H1 (cell line): ENCODE results near the gene CAMKMT. TPM values are rescaled to one million over a fixed set of nuclear protein-coding genes. Genes with fewer than 3 reads are reported as not detected.

Experiments used
- CTCF ChIA-PET: fragments of 300-600 bp; sonication (Branson Sonifier 250); formaldehyde crosslinking; loops from one replicate; lab custom pipeline; 2021; ENCODE audit not compliant: partially characterized antibody; lab: Charles Lee
- POLR2A ChIA-PET: fragments of 300-600 bp; sonication (Branson Sonifier 250); formaldehyde crosslinking; loops from one replicate; lab custom pipeline; 2021; ENCODE audit warnings: inconsistent platforms; ENCODE audit not compliant: partially characterized antibody; lab: Charles Lee
- DNase-seq, 2 experiments: peaks; one replicate each; pipeline versions ENCODE4 v3.0.0 to v3.0.0-alpha.2; 2010 to 2022; ENCODE audit warnings: low spot score in 2 of 2, low read depth in 1 of 2, mixed read lengths in 1 of 2
- FAIRE-seq: peaks from 2 replicates; lab custom pipeline; 2011; peaks lifted over from hg19 to GRCh38; lab: Jason Lieb, UNC
- H2AFZ ChIP-seq: 2 replicates; pipeline ENCODE4 v1.8.1; 2012; ENCODE audit warnings: low read length, inconsistent platforms
- H2AK5ac ChIP-seq: 2 replicates; pipeline ENCODE4 v1.6.1; 2013; ENCODE audit warnings: low read depth, low read length
- H2BK120ac ChIP-seq: replicated peaks from 2 replicates; pipeline ENCODE3; 2013; ENCODE audit warnings: low read depth, low read length, inconsistent platforms
- H2BK12ac ChIP-seq: 2 replicates; pipeline ENCODE4 v1.6.1; 2013; ENCODE audit warnings: low read depth, low read length
- H2BK15ac ChIP-seq: 2 replicates; pipeline ENCODE4 v1.6.1; 2013; ENCODE audit warnings: low read length
- H2BK20ac ChIP-seq: 2 replicates; pipeline ENCODE4 v1.6.1; 2013; ENCODE audit warnings: low read length
- H2BK5ac ChIP-seq: 2 replicates; pipeline ENCODE4 v1.6.1; 2013; ENCODE audit warnings: low read depth, low read length
- H3K14ac ChIP-seq: 2 replicates; pipeline ENCODE4 v1.6.1; 2013; ENCODE audit warnings: inconsistent platforms; ENCODE audit not compliant: insufficient read length
- H3K18ac ChIP-seq: 2 replicates; pipeline ENCODE4 v1.6.1; 2013; ENCODE audit warnings: low read length; ENCODE audit errors: extremely low read depth
- H3K23ac ChIP-seq: 2 replicates; pipeline ENCODE4 v1.6.1; 2013; ENCODE audit warnings: inconsistent platforms; ENCODE audit not compliant: insufficient read length
- H3K23me2 ChIP-seq: 2 replicates; pipeline ENCODE4 v1.6.1; 2013; ENCODE audit warnings: low read depth, low read length
- H3K27ac ChIP-seq: 2 replicates; pipeline ENCODE4 v1.6.1; 2011; ENCODE audit warnings: low read depth, low read length, inconsistent platforms
- H3K27me3 ChIP-seq, 4 experiments: replicated peaks in 1 of 4; 1 replicate in 1 of 4; 2 replicates in 3 of 4; pipeline versions ENCODE4 v1.6.1 to v1.8.1; 2011 to 2013; ENCODE audit warnings: low read length in 3 of 4, mild to moderate bottlenecking in 3 of 4, inconsistent platforms in 2 of 4, mixed read lengths in 2 of 4, moderate library complexity in 1 of 4; ENCODE audit not compliant: control insufficient read depth in 3 of 4, insufficient read depth in 3 of 4; ENCODE audit errors: extremely low read depth in 1 of 4
- H3K36me3 ChIP-seq, 4 experiments: 2 replicates each; pipeline versions ENCODE4 v1.6.1 to v1.8.1; 2011 to 2013; ENCODE audit warnings: mild to moderate bottlenecking in 4 of 4, low read length in 3 of 4, moderate library complexity in 2 of 4, control low read depth in 1 of 4, inconsistent platforms in 1 of 4; ENCODE audit not compliant: insufficient read depth in 4 of 4, control insufficient read depth in 2 of 4
- H3K4ac ChIP-seq: replicated peaks from 2 replicates; pipeline ENCODE3; 2013; ENCODE audit warnings: low read length, low read depth, mixed read lengths, inconsistent platforms; ENCODE audit not compliant: insufficient read length
- H3K4me1 ChIP-seq, 4 experiments: replicated peaks in 1 of 4; 1 replicate in 1 of 4; 2 replicates in 3 of 4; pipeline versions ENCODE4 v1.6.1 to v1.8.1; 2011 to 2013; ENCODE audit warnings: low read length in 3 of 4, inconsistent platforms in 2 of 4, mixed read lengths in 1 of 4; ENCODE audit not compliant: insufficient read depth in 4 of 4, control insufficient read depth in 3 of 4
- H3K4me2 ChIP-seq, 2 experiments: 2 replicates each; pipeline versions ENCODE4 v1.6.1 to v1.8.1; 2011 to 2013; ENCODE audit warnings: low read depth in 2 of 2, low read length in 2 of 2, control low read depth in 1 of 2, inconsistent platforms in 1 of 2, mild to moderate bottlenecking in 1 of 2; ENCODE audit not compliant: insufficient read depth in 1 of 2
- H3K4me3 ChIP-seq, 4 experiments: fragments of 200-600, 300-600 bp in 1 of 4; sonication (generic), shearing (Covaris generic), sonication (Bioruptor Twin) in 1 of 4; 2 replicates each; pipeline versions ENCODE4 v1.5.1 to v1.8.1; 2011 to 2016; ENCODE audit warnings: low read length in 4 of 4, low read depth in 3 of 4, control low read depth in 2 of 4, inconsistent platforms in 2 of 4, mild to moderate bottlenecking in 2 of 4, mixed read lengths in 1 of 4, moderate library complexity in 1 of 4; ENCODE audit not compliant: insufficient read depth in 2 of 4; ENCODE audit errors: extremely low read depth in 1 of 4
- H3K56ac ChIP-seq: replicated peaks from 2 replicates; pipeline ENCODE3; 2013; ENCODE audit warnings: low read depth, mild to moderate bottlenecking, mixed read lengths, low read length, inconsistent platforms; ENCODE audit not compliant: insufficient read length
- H3K79me1 ChIP-seq: 2 replicates; pipeline ENCODE4 v1.6.1; 2013; ENCODE audit warnings: low read depth, low read length, control low read depth
- H3K79me2 ChIP-seq, 2 experiments: 2 replicates each; pipeline versions ENCODE4 v1.6.1 to v1.8.1; 2012 to 2013; ENCODE audit warnings: low read length in 2 of 2, mild to moderate bottlenecking in 2 of 2, inconsistent platforms in 1 of 2; ENCODE audit not compliant: insufficient read depth in 2 of 2, control insufficient read depth in 1 of 2
- H3K9ac ChIP-seq, 4 experiments: replicated peaks in 1 of 4; 1 replicate in 1 of 4; 2 replicates in 3 of 4; pipeline versions ENCODE4 v1.6.1 to v1.8.1; 2011 to 2013; ENCODE audit warnings: low read depth in 3 of 4, low read length in 3 of 4, control low read depth in 2 of 4, mild to moderate bottlenecking in 2 of 4, moderate library complexity in 2 of 4, inconsistent platforms in 1 of 4; ENCODE audit errors: extremely low read depth in 1 of 4
- H3K9me3 ChIP-seq, 2 experiments: 2 replicates each; pipeline versions ENCODE4 v1.6.1 to v1.8.1; 2012 to 2013; ENCODE audit warnings: mild to moderate bottlenecking in 2 of 2, moderate library complexity in 2 of 2, control low read depth in 1 of 2, inconsistent platforms in 1 of 2, low read depth in 1 of 2, low read length in 1 of 2, mixed read lengths in 1 of 2; ENCODE audit not compliant: insufficient read depth in 2 of 2
- H4K20me1 ChIP-seq, 2 experiments: replicated peaks in 1 of 2; 2 replicates each; pipeline versions ENCODE3 to v1.8.1; 2011 to 2013; ENCODE audit warnings: inconsistent platforms in 2 of 2, low read length in 2 of 2, mild to moderate bottlenecking in 1 of 2; ENCODE audit not compliant: insufficient read depth in 2 of 2, control insufficient read depth in 1 of 2
- H4K5ac ChIP-seq: 2 replicates; pipeline ENCODE4 v1.6.1; 2013; ENCODE audit warnings: low read length, low read depth, mixed read lengths, inconsistent platforms; ENCODE audit not compliant: insufficient read length
- H4K8ac ChIP-seq: 2 replicates; pipeline ENCODE4 v1.8.0; 2013; ENCODE audit warnings: mild to moderate bottlenecking, moderate library complexity, low read length, inconsistent platforms; ENCODE audit not compliant: insufficient read depth; ENCODE audit errors: extremely low read depth
- H4K91ac ChIP-seq: replicated peaks from 2 replicates; pipeline ENCODE3; 2013; ENCODE audit warnings: low read length, mixed read lengths, inconsistent platforms; ENCODE audit not compliant: insufficient read length
- ATF3 ChIP-seq: IDR thresholded peaks from 2 replicates; pipeline ENCODE4 v1.6.1; 2011; ENCODE audit warnings: low read depth, mild to moderate bottlenecking, low read length; ENCODE audit not compliant: insufficient read depth
- CTBP2 ChIP-seq: IDR thresholded peaks from 2 replicates; pipeline ENCODE4 v1.7.0; 2011; ENCODE audit warnings: borderline replicate concordance, mild to moderate bottlenecking, moderate library complexity, mixed read lengths, low read length; ENCODE audit not compliant: insufficient read depth, insufficient read length
- EGR1 ChIP-seq: IDR thresholded peaks from 2 replicates; pipeline ENCODE4 v1.6.1; 2011; ENCODE audit warnings: low read depth, low read length, borderline replicate concordance
- EZH2 ChIP-seq: fragments of 200-600 bp; sonication (generic); IDR thresholded peaks from 2 replicates; pipeline ENCODE4 v1.7.1; 2012; ENCODE audit warnings: low read depth, mild to moderate bottlenecking, moderate library complexity, low read length, inconsistent platforms; ENCODE audit not compliant: severe bottlenecking
- HDAC6 ChIP-seq: IDR thresholded peaks from one replicate; pipeline ENCODE4 v1.7.1; 2012; ENCODE audit warnings: low read depth, mild to moderate bottlenecking, inconsistent platforms, low read length, moderate library complexity
- MAFK ChIP-seq: IDR thresholded peaks from 2 replicates; pipeline ENCODE4 v1.6.1; 2012; ENCODE audit warnings: low read depth, mild to moderate bottlenecking, improper control_type of control experiment, low read length
- RAD21 ChIP-seq, 2 experiments: IDR thresholded peaks in 1 of 2; conservative IDR thresholded peaks in 1 of 2; 2 replicates each; pipeline ENCODE4 v1.6.1; 2011; ENCODE audit warnings: low read depth in 2 of 2, low read length in 2 of 2, improper control_type of control experiment in 1 of 2, inconsistent platforms in 1 of 2, mild to moderate bottlenecking in 1 of 2, moderate library complexity in 1 of 2
- RBBP5 ChIP-seq: IDR thresholded peaks from 2 replicates; pipeline ENCODE4 v1.7.1; 2012; ENCODE audit warnings: low read depth, mild to moderate bottlenecking, inconsistent platforms, low read length, moderate library complexity, borderline replicate concordance
- TAF1 ChIP-seq: IDR thresholded peaks from 2 replicates; pipeline ENCODE4 v1.6.1; 2011; ENCODE audit warnings: mild to moderate bottlenecking, low read depth, low read length
- TAF7 ChIP-seq: optimal IDR thresholded peaks from 2 replicates; pipeline ENCODE3; 2011; ENCODE audit warnings: low read depth, mild to moderate bottlenecking, inconsistent platforms, low read length, moderate library complexity, borderline replicate concordance
- YY1 ChIP-seq: IDR thresholded peaks from 2 replicates; pipeline ENCODE4 v1.6.1; 2011; ENCODE audit warnings: low read depth, mild to moderate bottlenecking, low read length
- WGBS, 2 experiments: shearing (Covaris generic) in 1 of 2; methylation state at CpG; one replicate each; pipeline versions ENCODE4 v1.1.6 to v1.1.7; 2013 to 2015; ENCODE audit warnings: low lambda C conversion rate in 2 of 2, mixed read lengths in 2 of 2, inconsistent platforms in 1 of 2, low coverage in 1 of 2, missing lambda C conversion rate in 1 of 2; ENCODE audit not compliant: insufficient replicate concordance in 2 of 2, insufficient coverage in 1 of 2, insufficient read length in 1 of 2; ENCODE audit errors: extremely low coverage in 1 of 2, missing lambda C conversion rate in 1 of 2; 5-methylcytosine and 5-hydroxymethylcytosine counted together
- polyA plus RNA-seq, 7 experiments: library from polyadenylated mRNA; depleted of rRNA in 3 of 7; stranded (reverse) in 5 of 7; unstranded in 2 of 7; fragments of >200 nt in 5 of 7; fragments of 200-250 nt in 2 of 7; gene quantifications; 1 replicate in 5 of 7; 2 replicates in 1 of 7; 4 replicates in 1 of 7; pipeline versions ENCODE4 v1.2.1 to v1.2.3, GENCODE V29; 2011 to 2013; ENCODE audit warnings: missing spikeins in 2 of 7, mixed read lengths in 2 of 7
- total RNA-seq: library from RNA; stranded (reverse); fragmentation: NEBNext Ultra II Directional; extraction: Animal tissue kit (Norgen Biotek cat#: 25700); gene quantifications from 2 replicates; pipeline ENCODE4 v1.2.1, GENCODE V29; 2021

Gene CAMKMT
- total and polyA plus RNA-seq, 2 of the 8 experiments (the other 6 are each of a cell fraction or from before 2014, with no cell fraction given) = 14.7 to 22.4 TPM

GRCh38 chr2:44616667-44617155, 255.0 kb downstream of the CAMKMT start:
- no peak overlapping the region for H2BK15ac ChIP-seq
- no peak overlapping the region for H2AFZ ChIP-seq
- H3K27me3 ChIP-seq = no peaks in the 10 kb centered on the region
- H2BK5ac ChIP-seq = no peak overlapping the region
- H3K9ac ChIP-seq = no peak overlapping the region
- peaks cover 0 to 1% of the 10 kb centered on the region in 2 experiments; a peak in 1 of 4 replicates for H3K9me3 ChIP-seq
- H3K4me2 ChIP-seq = no peak overlapping the region
- H3K14ac ChIP-seq = no peak overlapping the region
- no peaks in the 10 kb centered on the region for H3K36me3 ChIP-seq
- no peak overlapping the region for H4K5ac ChIP-seq
- POLR2A ChIA-PET = no interaction called here
- H2BK120ac ChIP-seq = no peak overlapping the region
- H4K91ac ChIP-seq = no peak overlapping the region
- H3K23me2 ChIP-seq = no peaks in the 10 kb centered on the region
- FAIRE-seq = no peak
- no peak overlapping the region for H3K18ac ChIP-seq
- H3K4me1 ChIP-seq = peaks cover 2 to 6% (median 5%) of the 10 kb centered on the region in 4 experiments; a peak in 6 of 7 replicates
- H2BK12ac ChIP-seq = no peak overlapping the region
- no peak overlapping the region for H2BK20ac ChIP-seq
- no peak overlapping the region for H4K8ac ChIP-seq
- H3K27ac ChIP-seq = no peak overlapping the region
- no peak overlapping the region for H3K56ac ChIP-seq
- WGBS, 2 experiments = 89% methylated on average over 3 of the region's 3 CpGs; no CpG with 5 or more reads in 1 of the 2 experiments
- H3K23ac ChIP-seq = no peak overlapping the region
- peaks cover 0 to 1% of the 10 kb centered on the region in 2 experiments for H4K20me1 ChIP-seq
- H3K4me3 ChIP-seq = no peak overlapping the region
- H3K4ac ChIP-seq = no peak overlapping the region
- no peak overlapping the region for H2AK5ac ChIP-seq
- H3K79me1 ChIP-seq = peaks cover 2% of the 10 kb centered on the region
- no peak for DNase-seq
- CTCF ChIA-PET = interaction anchor here (0.6 to 2.7 kb wide), 6 partner anchors 17 to 352 kb away, joined by 3 to 8 read pairs (median 4); no protein-coding TSS in a partner anchor
- H3K79me2 ChIP-seq = no peaks in the 10 kb centered on the region
- no peak for TF ChIP-seq EZH2
- TF ChIP-seq MAFK = no peak
- TF ChIP-seq HDAC6 = no peak
- TF ChIP-seq ATF3 = no peak
- TF ChIP-seq TAF7 = no peak
- no peak for TF ChIP-seq EGR1
- no peak for TF ChIP-seq RBBP5
- TF ChIP-seq CTBP2 = no peak
- no peak for TF ChIP-seq YY1
- TF ChIP-seq TAF1 = no peak
- no peak for TF ChIP-seq RAD21 (IDR thresholded peaks at IDR 0.05 in 1 of 2, conservative IDR thresholded peaks at IDR 0.05 in 1 of 2; ENCODE audit: low read depth in 2 of 2, low read length in 2 of 2)
